Loucy (cell line): ENCODE measurements around the gene LHX6.

Source experiments
- H2AFZ ChIP-seq: fragments of 200-600 bp; sonication (generic); 2 replicates; pipeline ENCODE4 v1.6.0; 2016; ENCODE audit warnings: antibody characterized with exemption, mild to moderate bottlenecking, low read length, moderate library complexity
- H3F3A ChIP-seq: fragments of 200-600 bp; 2 replicates; pipeline ENCODE4 v1.6.0; 2016; ENCODE audit warnings: antibody characterized with exemption, low read depth, mild to moderate bottlenecking
- H3K27me3 ChIP-seq: fragments of 200-600 bp; sonication (generic); 2 replicates; pipeline ENCODE4 v1.6.1; 2014; ENCODE audit warnings: low read length, mild to moderate bottlenecking; ENCODE audit not compliant: insufficient read depth, poor library complexity, severe bottlenecking
- H3K36me3 ChIP-seq: fragments of 200-600 bp; sonication (generic); 2 replicates; pipeline ENCODE4 v1.6.1; 2016; ENCODE audit warnings: low read length; ENCODE audit not compliant: insufficient read depth
- H3K4me1 ChIP-seq: fragments of 200-600 bp; sonication (generic); 2 replicates; pipeline ENCODE4 v1.5.1; 2014; ENCODE audit warnings: low read length, mild to moderate bottlenecking; ENCODE audit not compliant: insufficient read depth, poor library complexity, severe bottlenecking
- H3K4me2 ChIP-seq: fragments of 200-600 bp; sonication (generic); 2 replicates; pipeline ENCODE4 v1.6.0; 2014; ENCODE audit warnings: antibody characterized with exemption, low read length, low read depth, mild to moderate bottlenecking; ENCODE audit not compliant: poor library complexity, severe bottlenecking
- H3K4me3 ChIP-seq: fragments of 200-600 bp; sonication (generic); 2 replicates; pipeline ENCODE4 v1.5.1; 2014; ENCODE audit warnings: low read length, mild to moderate bottlenecking, mixed read lengths; ENCODE audit not compliant: poor library complexity, severe bottlenecking
- H3K79me2 ChIP-seq: fragments of 200-600 bp; sonication (generic); 2 replicates; pipeline ENCODE4 v1.6.1; 2014; ENCODE audit warnings: low read length; ENCODE audit not compliant: insufficient read depth
- H3K9ac ChIP-seq: fragments of 200-600 bp; sonication (generic); 2 replicates; pipeline ENCODE4 v1.6.0; 2014; ENCODE audit warnings: mild to moderate bottlenecking, low read depth, low read length, moderate library complexity; ENCODE audit not compliant: poor library complexity, severe bottlenecking
- H3K9me2 ChIP-seq: fragments of 200-600 bp; sonication (generic); replicated peaks from 2 replicates; pipeline ENCODE4 v1.6.1; 2016; ENCODE audit warnings: low read depth, low read length, mixed read lengths
- H3K9me3 ChIP-seq: fragments of 200-600 bp; sonication (generic); 2 replicates; pipeline ENCODE4 v1.6.1; 2014; ENCODE audit warnings: mild to moderate bottlenecking, antibody characterized with exemption, low read length, low read depth; ENCODE audit not compliant: insufficient read depth
- H4K20me1 ChIP-seq: fragments of 200-600 bp; sonication (generic); 2 replicates; pipeline ENCODE4 v1.6.0; 2014; ENCODE audit warnings: antibody characterized with exemption, low read length, mild to moderate bottlenecking; ENCODE audit not compliant: insufficient read depth, poor library complexity, severe bottlenecking
- CTCF ChIP-seq: fragments of 200-600 bp; sonication (generic); conservative IDR thresholded peaks from 2 replicates; pipeline ENCODE4 v1.5.1; 2014; ENCODE audit warnings: mild to moderate bottlenecking, antibody characterized with exemption, low read length
- EZH2phosphoT487 ChIP-seq: fragments of 200-600 bp; IDR thresholded peaks from 2 replicates; pipeline ENCODE4 v1.6.1; 2018; ENCODE audit warnings: antibody characterized with exemption, mild to moderate bottlenecking, moderate library complexity, borderline replicate concordance

The LHX6 gene

GRCh38 chr9:122248448-122248865 is 19.7 kb upstream of the LHX6 start:
- TF ChIP-seq EZH2phosphoT487 (no peak), CTCF (no peak)
- H3K36me3 ChIP-seq, result peaks cover 88% of the 10 kb centered on the region; the same call in 1 of the 2 replicates
- H3K4me3 ChIP-seq, result no peak overlapping the region
- peaks cover 3% of the 10 kb centered on the region; the same call in 1 of the 2 replicates for H3K79me2 ChIP-seq
- H3K9me2 ChIP-seq, result no peaks in the 10 kb centered on the region
- H4K20me1 ChIP-seq, result no peaks in the 10 kb centered on the region
- no peak overlapping the region for H2AFZ ChIP-seq
- no peak overlapping the region for H3K9ac ChIP-seq
- H3K9me3 ChIP-seq, result no peaks in the 10 kb centered on the region
- H3F3A ChIP-seq, result no peaks in the 10 kb centered on the region
- no peak overlapping the region for H3K4me2 ChIP-seq
- no peaks in the 10 kb centered on the region for H3K27me3 ChIP-seq
- H3K4me1 ChIP-seq, result no peaks in the 10 kb centered on the region

- Histone ChIP-seq H3K4me3 (no peak overlapping the region), H3K36me3 (peaks cover 86% of the 10 kb centered on the region)
- TF ChIP-seq CTCF (no peak), EZH2phosphoT487 (no peak)
These were observed 17.9 kb upstream of the LHX6 start for GRCh38 chr9:122246666-122247065.

GRCh38 chr9:122244349-122244748 is 15.6 kb upstream of the LHX6 start:
- peaks cover 88% of the 10 kb centered on the region for H3K36me3 ChIP-seq

More at GRCh38 chr9:122246666-122247065, 17.9 kb upstream of the LHX6 start:
- no peaks in the 10 kb centered on the region for H3K79me2 ChIP-seq
- no peaks in the 10 kb centered on the region for H4K20me1 ChIP-seq
- no peaks in the 10 kb centered on the region for H3K9me2 ChIP-seq
- H3K9ac ChIP-seq, result no peak overlapping the region
- H3K27me3 ChIP-seq, result no peaks in the 10 kb centered on the region
- H3K4me1 ChIP-seq, result no peaks in the 10 kb centered on the region
- no peak overlapping the region for H2AFZ ChIP-seq
- no peak overlapping the region for H3K4me2 ChIP-seq
- H3K9me3 ChIP-seq, result no peaks in the 10 kb centered on the region
- H3F3A ChIP-seq, result no peaks in the 10 kb centered on the region

More at GRCh38 chr9:122244349-122244748, 15.6 kb upstream of the LHX6 start:
- no peak overlapping the region for H2AFZ ChIP-seq
- H3K27me3 ChIP-seq, result no peaks in the 10 kb centered on the region
- TF ChIP-seq CTCF (no peak), EZH2phosphoT487 (no peak)
- no peak overlapping the region for H3K9ac ChIP-seq
- H3K9me3 ChIP-seq, result no peaks in the 10 kb centered on the region
- no peaks in the 10 kb centered on the region for H3K4me1 ChIP-seq
- no peaks in the 10 kb centered on the region for H3K9me2 ChIP-seq
- no peaks in the 10 kb centered on the region for H3F3A ChIP-seq
- H3K79me2 ChIP-seq, result no peaks in the 10 kb centered on the region
- H4K20me1 ChIP-seq, result no peaks in the 10 kb centered on the region
- no peak overlapping the region for H3K4me3 ChIP-seq
- H3K4me2 ChIP-seq, result no peak overlapping the region
